DOHH2 (cell line): Measurements from ENCODE around the gene NEU4.
"Not testable (repeated sequence)": the region's sequence is repeated elsewhere in the genome, so short reads cannot be mapped to it uniquely, and the experiment has no call there.

Experiments
- H3F3A ChIP-seq: fragments of 200-600 bp; sonication (generic), shearing (Covaris generic); 2 replicates; pipeline ENCODE4 v1.6.0; 2016; ENCODE audit warnings: antibody characterized with exemption, mild to moderate bottlenecking; ENCODE audit not compliant: control insufficient read depth, insufficient read depth
- H3K27ac ChIP-seq: fragments of 200-600 bp; sonication (generic); 2 replicates; pipeline ENCODE4 v1.5.1; 2014; ENCODE audit warnings: low read depth, mild to moderate bottlenecking, low read length, moderate library complexity
- H3K27me3 ChIP-seq: fragments of 200-600 bp; sonication (generic); 2 replicates; pipeline ENCODE4 v1.6.1; 2014; ENCODE audit warnings: mild to moderate bottlenecking, low read length, mixed read lengths; ENCODE audit not compliant: control insufficient read depth
- H3K36me3 ChIP-seq: fragments of 200-600 bp; sonication (generic); 2 replicates; pipeline ENCODE4 v1.6.1; 2014; ENCODE audit warnings: mild to moderate bottlenecking, low read length, moderate library complexity, mixed read lengths; ENCODE audit not compliant: control insufficient read depth
- H3K4me1 ChIP-seq: fragments of 200-600 bp; sonication (generic); 2 replicates; pipeline ENCODE4 v1.6.1; 2014; ENCODE audit warnings: mild to moderate bottlenecking, low read length, mixed read lengths; ENCODE audit not compliant: control insufficient read depth
- H3K4me2 ChIP-seq: fragments of 200-600 bp; sonication (generic); 2 replicates; pipeline ENCODE4 v1.6.0; 2014; ENCODE audit warnings: mild to moderate bottlenecking, low read length, moderate library complexity
- H3K4me3 ChIP-seq: fragments of 200-600 bp; sonication (generic); 2 replicates; pipeline ENCODE4 v1.5.1; 2014; ENCODE audit warnings: mild to moderate bottlenecking, low read length, mixed read lengths
- H3K79me2 ChIP-seq: fragments of 200-600 bp; sonication (generic); 2 replicates; pipeline ENCODE4 v1.6.1; 2014; ENCODE audit warnings: mild to moderate bottlenecking, low read length, mixed read lengths; ENCODE audit not compliant: control insufficient read depth
- H3K9me2 ChIP-seq: fragments of 200-600 bp; sonication (generic); replicated peaks from 2 replicates; pipeline ENCODE4 v1.6.1; 2014; ENCODE audit warnings: mild to moderate bottlenecking, low read length, mixed read lengths; ENCODE audit not compliant: control insufficient read depth
- H3K9me3 ChIP-seq: fragments of 200-600 bp; sonication (generic); 2 replicates; pipeline ENCODE4 v1.6.1; 2014; ENCODE audit warnings: antibody characterized with exemption, low read length, mixed read lengths; ENCODE audit not compliant: control insufficient read depth, insufficient read depth
- H4K20me1 ChIP-seq: fragments of 200-600 bp; sonication (generic); 2 replicates; pipeline ENCODE4 v1.6.0; 2014; ENCODE audit warnings: low read depth, mild to moderate bottlenecking, antibody characterized with exemption, low read length, moderate library complexity; ENCODE audit not compliant: control insufficient read depth, insufficient read depth
- CTCF ChIP-seq: fragments of 200-600 bp; sonication (generic); IDR thresholded peaks from one replicate; pipeline ENCODE4 v1.5.1; 2014; ENCODE audit warnings: antibody characterized with exemption, mild to moderate bottlenecking, low read depth, low read length; ENCODE audit not compliant: poor library complexity, severe bottlenecking
- EZH2phosphoT487 ChIP-seq: fragments of 200-600 bp; sonication (generic); IDR thresholded peaks from 2 replicates; pipeline ENCODE4 v1.6.1; 2017; ENCODE audit warnings: borderline replicate concordance, mild to moderate bottlenecking, antibody characterized with exemption, low read length, moderate library complexity, mixed read lengths

The NEU4 gene

GRCh38 chr2:241804326-241805229 is 4.4 kb upstream of the NEU4 start:
- H3K79me2 ChIP-seq = no peaks in the 10 kb centered on the region
- TF ChIP-seq EZH2phosphoT487 = no peak
- TF ChIP-seq CTCF = peak; percentile 27
- no peaks in the 10 kb centered on the region for H3K9me3 ChIP-seq
- peaks cover 20% of the 10 kb centered on the region for H3K27me3 ChIP-seq
- H3K36me3 ChIP-seq = no peaks in the 10 kb centered on the region
- H3F3A ChIP-seq = no peaks in the 10 kb centered on the region
- H3K4me3 ChIP-seq = no peak overlapping the region; the same call in 1 of the 2 replicates
- H3K27ac ChIP-seq = no peak overlapping the region
- H3K4me2 ChIP-seq = peak overlapping the region; percentile 50
- H4K20me1 ChIP-seq = 0 out of 2 replicates have a peak, but pooled peaks cover 4% of the 10 kb centered on the region
- peaks cover 8% of the 10 kb centered on the region; the same call in 1 of the 2 replicates for H3K4me1 ChIP-seq
- no peaks in the 10 kb centered on the region for H3K9me2 ChIP-seq

- not testable (repeated sequence) for H3K9me2 ChIP-seq, H3K4me3 ChIP-seq, H3K27ac ChIP-seq, H3K4me1 ChIP-seq, H3K79me2 ChIP-seq, H3K36me3 ChIP-seq, H3K9me3 ChIP-seq, H3K4me2 ChIP-seq, H3F3A ChIP-seq, H4K20me1 ChIP-seq
- H3K27me3 ChIP-seq = peaks cover 20% of the 10 kb centered on the region
Measured at GRCh38 chr2:241806217-241806616, 2.8 kb upstream of the NEU4 start.

GRCh38 chr2:241808051-241808720 is 807 bp upstream of the NEU4 start:
- Histone ChIP-seq H3F3A (no peaks in the 10 kb centered on the region), H3K9me2 (no peaks in the 10 kb centered on the region), H3K79me2 (no peaks in the 10 kb centered on the region), H3K27me3 (peaks cover 17% of the 10 kb centered on the region), H3K27ac (no peak overlapping the region), H3K4me2 (no peak overlapping the region), H3K9me3 (no peaks in the 10 kb centered on the region), H4K20me1 (0 out of 2 replicates have a peak, but pooled peaks cover 4% of the 10 kb centered on the region), H3K4me3 (no peak overlapping the region), H3K36me3 (no peaks in the 10 kb centered on the region), H3K4me1 (peaks cover 14% of the 10 kb centered on the region)
- TF ChIP-seq EZH2phosphoT487 (no peak), CTCF (no peak)
